ENCODE measurements around the gene GTF2H2C. TPM values are rescaled to one million over a fixed set of nuclear protein-coding genes. Genes with fewer than 3 reads are reported as not detected.

GTF2H2C gene
- 19.2 and 22.1 TPM in 2 replicates for total RNA-seq

GRCh38 chr5:69559908-69560330 lies at the start of gene GTF2H2C:
Gene GTF2H2C (plus strand): TSS chr5:69560191. CDS start chr5:69565133, 4,942 bp downstream.

Small RNA genes within 50 kb of the gene (small RNA-seq; reads per million reads assigned to genes)
- not detected for gene RNU6-724P

Other genes starting within 250 kb of the GTF2H2C start
- 2.4 and 3.8 TPM in 2 replicates for gene CCDC125, start 227.4 kb upstream of the GTF2H2C start, total RNA-seq
- gene AK6, start 190.7 kb upstream of the GTF2H2C start, total RNA-seq: 7.5 and 12.5 TPM in 2 replicates
- 38.9 and 67.0 TPM in 2 replicates for gene TAF9, start 190.7 kb upstream of the GTF2H2C start, total RNA-seq
- 23.2 and 29.1 TPM in 2 replicates for gene RAD17, start 190.4 kb upstream of the GTF2H2C start, total RNA-seq
- 20.0 and 29.5 TPM in 2 replicates for gene MARVELD2, start 145.1 kb upstream of the GTF2H2C start, total RNA-seq
- gene OCLN, start 67.4 kb upstream of the GTF2H2C start, total RNA-seq: 2.0 and 2.4 TPM in 2 replicates